ES-I3 (cell line): Measurements from ENCODE around the gene KDM2B.

Source experiments
- H3K36me3 ChIP-seq: 2 replicates; pipeline ENCODE4 v1.6.1; 2013; ENCODE audit warnings: mild to moderate bottlenecking, low read length, control low read depth, moderate library complexity; ENCODE audit not compliant: insufficient read depth
- H3K4me1 ChIP-seq: 2 replicates; pipeline ENCODE4 v1.6.1; 2013; ENCODE audit warnings: mild to moderate bottlenecking, control low read depth, low read length; ENCODE audit not compliant: insufficient read depth
- H3K9ac ChIP-seq: 2 replicates; pipeline ENCODE4 v1.6.1; 2013; ENCODE audit warnings: low read depth, mild to moderate bottlenecking, low read length, moderate library complexity
- H3K9me3 ChIP-seq: 2 replicates; pipeline ENCODE4 v1.6.1; 2013; ENCODE audit warnings: mild to moderate bottlenecking, low read length, moderate library complexity; ENCODE audit not compliant: control insufficient read depth, insufficient read depth

Gene KDM2B

DNA sequence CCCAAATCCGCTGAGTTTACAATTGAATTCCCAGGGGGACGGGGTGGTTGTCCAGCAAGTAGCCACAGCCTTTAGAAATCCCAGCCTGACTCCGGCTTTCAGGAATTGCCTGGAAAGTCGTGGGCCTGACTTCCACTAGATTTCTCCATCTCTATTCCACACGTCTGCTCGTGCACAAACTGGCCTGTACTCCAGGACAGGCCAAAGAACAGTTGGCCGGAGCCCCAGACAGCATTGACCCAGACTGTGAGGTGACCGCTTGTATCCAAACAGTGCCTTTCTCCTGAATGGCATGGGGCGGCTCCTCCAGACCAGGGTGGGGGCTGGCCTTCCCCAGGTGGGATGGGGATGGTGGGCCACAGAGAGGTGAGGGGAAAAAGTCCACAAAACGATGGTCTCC lies 62.2 kb downstream of the KDM2B start:
- H3K36me3 ChIP-seq: 0 out of 2 replicates have a peak, but pooled peaks cover 8% of the 10 kb centered on the region
- peaks cover 6% of the 10 kb centered on the region; the same call in 1 of the 2 replicates for H3K4me1 ChIP-seq
- no peak overlapping the region for H3K9ac ChIP-seq
- H3K9me3 ChIP-seq: no peaks in the 10 kb centered on the region

DNA sequence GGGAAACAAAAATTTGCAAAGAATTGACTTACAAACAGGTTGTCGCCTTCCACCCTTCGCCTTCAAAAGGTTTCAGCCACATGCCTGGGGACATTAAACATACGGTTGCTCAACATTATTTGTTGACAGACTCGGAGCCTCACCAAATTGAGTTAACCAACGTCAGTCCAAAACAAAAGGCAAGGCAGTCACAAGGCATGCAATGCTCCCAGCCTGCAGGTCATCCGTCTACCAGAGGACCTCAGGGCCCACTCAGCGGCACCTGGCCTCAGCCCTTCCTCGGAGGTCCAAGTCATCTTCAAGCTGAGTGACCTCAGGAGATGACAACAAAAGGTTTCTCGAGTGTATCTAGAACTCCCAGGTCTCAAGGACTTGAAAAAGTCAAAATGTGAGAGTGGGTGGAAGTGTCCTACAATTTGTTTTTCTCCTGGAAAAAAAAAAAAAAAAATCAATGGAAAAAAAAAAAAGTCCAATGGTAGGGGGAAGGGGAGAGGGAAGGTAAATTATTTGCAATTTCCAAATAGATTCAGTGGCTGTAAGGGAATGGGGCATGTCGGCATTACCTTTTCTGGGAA lies 64.3 kb downstream of the KDM2B start:
- H3K9ac ChIP-seq: no peak overlapping the region
- H3K4me1 ChIP-seq: peaks cover 6% of the 10 kb centered on the region; the same call in 1 of the 2 replicates
- H3K9me3 ChIP-seq: no peaks in the 10 kb centered on the region
- H3K36me3 ChIP-seq: peaks cover 15% of the 10 kb centered on the region

DNA sequence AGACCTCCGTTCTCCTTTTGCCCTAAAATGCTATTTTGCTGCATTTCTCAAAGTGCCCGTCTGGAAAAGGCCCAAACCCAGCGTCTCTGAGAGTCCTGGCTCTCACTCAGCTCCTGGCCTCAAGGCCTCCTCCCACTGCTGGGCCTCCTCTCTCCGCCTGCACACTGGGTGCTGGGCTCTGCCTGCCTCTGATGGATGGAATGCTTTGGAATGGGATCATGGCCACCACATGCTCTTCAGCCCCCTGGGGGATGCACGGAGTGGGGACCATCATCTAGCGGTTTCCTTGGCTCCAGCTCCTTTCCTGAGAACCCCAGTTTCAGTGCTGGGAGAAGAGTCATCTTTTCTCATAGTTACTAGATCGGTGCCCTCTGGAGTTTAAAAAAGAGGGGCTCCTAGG lies 65.2 kb downstream of the KDM2B start:
- no peak overlapping the region for H3K9ac ChIP-seq
- no peaks in the 10 kb centered on the region for H3K9me3 ChIP-seq
- H3K36me3 ChIP-seq: peaks cover 15% of the 10 kb centered on the region
- H3K4me1 ChIP-seq: 0 out of 2 replicates have a peak, but pooled peaks cover 4% of the 10 kb centered on the region

DNA sequence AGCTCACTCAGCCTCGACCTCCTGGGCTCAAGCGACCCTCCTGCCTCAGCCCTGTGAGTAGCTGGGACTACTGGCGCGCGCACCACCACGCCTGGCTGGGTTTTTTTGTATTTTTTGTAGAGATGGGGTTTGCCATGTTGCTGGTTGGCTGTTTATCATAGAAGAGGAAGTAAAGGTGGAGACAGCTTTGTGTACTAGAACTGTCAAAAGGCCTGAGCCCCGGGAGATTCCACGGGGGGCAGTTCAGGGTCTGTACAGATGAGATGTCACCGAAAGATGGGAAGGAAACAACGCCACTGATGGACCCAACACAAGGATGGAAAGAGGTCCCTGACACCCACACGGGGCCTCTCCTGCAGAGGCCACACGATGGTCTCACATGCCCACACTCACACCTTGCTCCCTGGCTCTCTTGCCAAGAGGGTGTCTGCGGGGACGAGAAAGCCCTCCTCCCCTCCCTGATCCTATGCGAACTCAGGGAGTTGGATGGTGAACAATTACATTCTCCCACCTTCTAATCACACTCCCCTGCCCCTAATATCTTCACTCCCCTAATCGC lies 66.6 kb downstream of the KDM2B start:
- Histone ChIP-seq H3K9ac (no peak overlapping the region), H3K4me1 (0 out of 2 replicates have a peak, but pooled peaks cover 4% of the 10 kb centered on the region), H3K36me3 (peaks cover 12% of the 10 kb centered on the region)

DNA sequence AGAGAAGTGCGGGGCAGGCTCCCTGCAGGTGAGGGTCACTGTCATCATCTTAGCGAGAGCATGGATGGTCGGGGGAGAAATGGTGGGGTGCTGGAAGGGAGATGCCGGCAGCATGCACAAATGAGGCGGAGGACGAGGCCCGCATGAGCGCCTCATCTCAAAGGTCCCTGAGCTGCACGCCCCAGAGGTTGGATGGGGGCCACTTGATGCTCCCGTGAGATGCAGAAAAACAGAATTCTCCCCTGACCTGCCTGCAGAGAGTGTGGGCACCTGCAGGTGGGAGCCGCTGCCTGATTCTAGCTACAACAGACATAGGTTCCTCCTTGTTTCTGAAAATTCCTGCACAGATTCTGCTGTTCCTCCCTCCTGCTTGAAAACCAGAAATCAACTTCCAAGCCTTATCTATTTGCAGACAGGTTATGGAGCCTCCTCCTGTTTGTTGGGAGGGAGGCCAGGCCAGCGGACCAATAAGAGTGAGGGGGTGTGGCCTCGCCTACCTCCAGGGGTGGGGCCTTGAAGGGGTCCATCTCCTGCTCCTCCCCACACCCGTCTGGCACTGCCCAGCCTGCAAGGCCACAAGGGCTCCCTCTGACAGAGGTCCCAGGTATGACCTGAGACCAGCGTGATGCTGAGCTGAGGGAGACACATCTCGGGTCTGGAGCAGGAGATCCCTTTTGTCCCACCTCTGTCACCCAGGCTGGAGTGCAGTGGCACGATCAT lies 67.2 kb downstream of the KDM2B start:
- H3K9ac ChIP-seq: no peak overlapping the region
- H3K9me3 ChIP-seq: no peaks in the 10 kb centered on the region
- H3K4me1 ChIP-seq: 0 out of 2 replicates have a peak, but pooled peaks cover 4% of the 10 kb centered on the region
- peaks cover 13% of the 10 kb centered on the region for H3K36me3 ChIP-seq

More for the DNA sequence above, 66.6 kb downstream of the KDM2B start:
- no peaks in the 10 kb centered on the region for H3K9me3 ChIP-seq

DNA sequence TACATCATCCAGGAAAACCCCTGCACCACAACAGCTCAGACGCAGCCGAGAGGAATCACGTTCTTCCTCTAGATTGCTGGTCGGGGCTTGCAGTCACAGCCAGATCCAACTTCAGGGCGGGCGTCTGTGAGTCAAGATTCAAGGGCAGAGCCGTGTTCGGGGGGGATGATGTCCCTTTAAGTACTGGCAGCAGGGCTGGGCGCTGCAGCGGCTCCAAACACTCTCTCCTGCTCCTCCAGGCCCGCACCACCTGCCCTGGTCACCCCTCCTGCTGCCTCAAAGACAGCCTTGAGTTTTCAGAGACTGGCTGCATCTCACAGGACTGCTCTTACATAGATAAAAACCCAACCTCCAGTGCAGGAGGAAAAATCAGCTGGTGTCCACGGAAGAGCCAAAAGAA lies 68.3 kb downstream of the KDM2B start:
- Histone ChIP-seq H3K4me1 (0 out of 2 replicates have a peak, but pooled peaks cover 4% of the 10 kb centered on the region), H3K36me3 (peaks cover 20% of the 10 kb centered on the region), H3K9ac (no peak overlapping the region), H3K9me3 (no peaks in the 10 kb centered on the region)

DNA sequence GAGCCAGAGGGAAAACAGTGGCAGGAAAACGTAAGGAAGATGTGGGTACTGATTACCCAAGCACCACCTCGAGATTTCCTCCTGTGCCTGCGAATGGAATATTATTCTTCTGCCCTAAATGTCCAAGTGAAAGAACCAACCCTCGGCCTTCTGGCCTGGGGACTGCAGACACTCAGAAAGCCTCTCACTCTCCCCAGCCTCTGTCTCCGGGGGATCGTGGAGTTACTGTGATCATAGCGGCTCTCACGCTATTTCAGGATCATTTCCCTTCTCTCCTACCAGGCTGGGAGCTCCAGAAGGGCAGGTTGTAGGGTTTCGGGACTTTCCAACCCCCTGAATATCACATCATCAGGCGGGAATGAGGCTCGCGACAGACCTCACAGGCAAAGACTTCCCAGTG lies 68.9 kb downstream of the KDM2B start:
- Histone ChIP-seq H3K9ac (no peak overlapping the region), H3K36me3 (peaks cover 20% of the 10 kb centered on the region), H3K9me3 (no peaks in the 10 kb centered on the region), H3K4me1 (0 out of 2 replicates have a peak, but pooled peaks cover 4% of the 10 kb centered on the region)

DNA sequence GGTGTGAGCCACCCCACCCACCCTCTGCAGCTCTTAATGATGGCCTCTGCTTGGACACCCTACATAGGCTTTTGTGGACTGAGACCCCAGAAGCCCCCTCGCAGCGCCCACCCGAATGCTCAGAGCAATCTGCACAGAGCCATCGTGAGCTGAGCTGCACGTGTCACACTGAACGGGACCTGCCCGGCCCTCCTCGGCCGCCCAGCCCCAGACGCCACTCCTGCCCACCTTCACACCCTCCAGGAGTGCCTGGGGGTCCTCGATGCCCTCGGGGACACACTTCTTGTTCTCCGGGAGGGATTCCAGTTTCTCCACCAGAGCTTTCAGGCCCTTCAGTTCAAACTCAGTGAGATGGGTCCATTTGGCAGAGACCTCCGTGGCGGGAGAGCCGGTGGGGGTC lies 71.5 kb downstream of the KDM2B start:
- Histone ChIP-seq H3K9me3 (no peaks in the 10 kb centered on the region), H3K9ac (no peak overlapping the region), H3K36me3 (peaks cover 20% of the 10 kb centered on the region), H3K4me1 (0 out of 2 replicates have a peak, but pooled peaks cover 2% of the 10 kb centered on the region)

DNA sequence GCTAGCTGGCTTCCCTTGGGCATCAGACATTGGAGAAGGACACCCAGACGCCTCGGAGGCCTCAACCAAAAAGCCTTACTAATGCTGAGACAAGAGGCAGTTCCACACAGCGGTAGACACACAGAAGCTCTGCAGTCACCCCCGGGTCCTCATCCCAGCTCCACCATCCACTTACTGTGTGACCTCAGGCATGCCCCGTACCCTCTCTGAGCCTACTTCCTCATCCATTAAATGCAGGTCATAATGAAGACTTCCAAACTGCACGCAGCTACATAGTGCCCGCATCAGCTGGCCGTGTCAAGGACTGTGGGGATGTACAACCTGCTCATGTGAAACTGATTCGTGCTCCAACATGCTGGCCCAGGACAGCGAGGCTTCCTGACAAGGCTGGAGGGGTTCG lies 72.3 kb downstream of the KDM2B start:
- H3K9ac ChIP-seq: no peak overlapping the region
- no peaks in the 10 kb centered on the region for H3K9me3 ChIP-seq
- H3K4me1 ChIP-seq: no peaks in the 10 kb centered on the region
- peaks cover 27% of the 10 kb centered on the region for H3K36me3 ChIP-seq

DNA sequence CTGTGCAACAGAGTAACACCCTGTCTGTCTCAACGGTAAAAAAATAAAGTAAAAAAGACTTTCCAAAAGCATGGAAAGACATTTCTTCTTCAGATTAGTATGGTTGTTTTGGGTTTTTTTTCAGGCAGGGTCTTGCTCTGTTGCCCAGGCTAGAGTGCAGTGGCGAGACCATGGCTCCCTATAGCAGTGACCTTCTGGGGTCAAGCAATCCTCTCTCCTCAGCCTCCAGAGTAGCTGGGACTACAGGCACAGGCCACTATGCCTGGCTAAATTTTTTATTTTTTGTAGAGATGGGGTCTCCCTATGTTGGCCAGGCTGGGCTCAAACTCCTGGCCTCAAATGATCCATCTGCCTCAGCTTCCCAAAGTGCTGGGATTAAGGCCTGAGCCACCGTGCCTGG lies 72.8 kb downstream of the KDM2B start:
- no peaks in the 10 kb centered on the region for H3K9me3 ChIP-seq
- no peak overlapping the region for H3K9ac ChIP-seq
- peaks cover 27% of the 10 kb centered on the region for H3K36me3 ChIP-seq
- no peaks in the 10 kb centered on the region for H3K4me1 ChIP-seq

DNA sequence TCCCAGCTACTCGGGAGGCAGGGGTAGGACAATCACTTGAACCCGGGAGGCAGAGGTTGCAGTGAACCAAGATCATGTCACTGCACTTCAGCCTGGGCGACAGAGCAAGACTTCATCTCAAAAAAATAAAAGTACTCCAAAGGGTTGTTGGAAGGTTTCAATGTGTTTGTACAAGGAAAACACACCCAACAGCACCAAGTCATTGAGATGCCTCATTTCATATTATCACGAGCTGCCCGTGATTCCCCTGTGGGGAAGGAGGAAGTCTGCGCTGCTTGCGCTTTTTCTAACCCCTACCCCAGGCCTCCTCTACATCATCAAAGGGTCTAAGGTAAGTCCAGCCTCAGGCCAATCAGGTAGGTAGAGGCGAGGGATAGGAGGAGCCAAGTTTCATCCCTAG lies 73.6 kb downstream of the KDM2B start:
- no peaks in the 10 kb centered on the region for H3K9me3 ChIP-seq
- H3K4me1 ChIP-seq: no peaks in the 10 kb centered on the region
- H3K9ac ChIP-seq: no peak overlapping the region
- H3K36me3 ChIP-seq: peaks cover 24% of the 10 kb centered on the region

DNA sequence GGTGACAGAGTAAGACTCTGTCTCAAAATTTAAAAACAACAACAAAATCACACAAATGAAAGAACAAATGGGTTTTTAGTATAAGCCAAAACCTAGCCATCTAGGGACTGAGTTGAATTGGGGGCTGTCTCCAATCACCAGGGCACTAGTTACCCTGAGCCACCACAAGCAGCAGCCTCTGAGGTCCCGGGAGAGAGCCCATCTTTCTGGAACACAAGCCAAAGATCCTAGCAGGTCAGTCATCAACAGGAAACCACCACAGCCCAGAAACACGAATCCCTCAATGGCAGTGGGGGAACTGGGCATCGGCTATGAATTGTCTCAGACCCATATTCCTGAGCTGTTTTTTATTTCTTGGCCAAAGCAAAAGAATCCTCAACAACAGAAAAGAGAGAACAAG lies 75.3 kb downstream of the KDM2B start:
- H3K36me3 ChIP-seq: peaks cover 20% of the 10 kb centered on the region
- no peaks in the 10 kb centered on the region for H3K9me3 ChIP-seq
- H3K4me1 ChIP-seq: no peaks in the 10 kb centered on the region
- no peak overlapping the region for H3K9ac ChIP-seq

DNA sequence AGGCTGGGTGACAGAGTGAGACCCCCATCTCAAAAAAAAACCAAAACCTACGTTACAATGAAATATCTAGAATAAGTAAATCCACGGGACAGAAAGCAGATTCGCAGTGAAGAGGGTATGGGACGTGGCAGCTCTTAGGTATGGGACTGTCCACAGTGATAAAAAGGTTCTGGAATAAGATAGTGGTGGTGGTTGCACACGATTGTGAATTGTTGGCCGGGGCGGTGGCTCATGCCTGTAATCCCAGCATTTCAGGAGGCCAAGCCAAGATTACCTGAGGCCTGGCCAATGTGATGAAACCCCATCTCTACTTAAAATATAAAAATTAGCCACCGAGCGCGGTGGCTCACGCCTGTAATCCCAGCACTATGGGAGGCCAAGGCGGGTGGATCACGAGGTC lies 76.3 kb downstream of the KDM2B start:
- Histone ChIP-seq H3K9ac (no peak overlapping the region), H3K36me3 (peaks cover 20% of the 10 kb centered on the region), H3K9me3 (no peaks in the 10 kb centered on the region), H3K4me1 (no peaks in the 10 kb centered on the region)

DNA sequence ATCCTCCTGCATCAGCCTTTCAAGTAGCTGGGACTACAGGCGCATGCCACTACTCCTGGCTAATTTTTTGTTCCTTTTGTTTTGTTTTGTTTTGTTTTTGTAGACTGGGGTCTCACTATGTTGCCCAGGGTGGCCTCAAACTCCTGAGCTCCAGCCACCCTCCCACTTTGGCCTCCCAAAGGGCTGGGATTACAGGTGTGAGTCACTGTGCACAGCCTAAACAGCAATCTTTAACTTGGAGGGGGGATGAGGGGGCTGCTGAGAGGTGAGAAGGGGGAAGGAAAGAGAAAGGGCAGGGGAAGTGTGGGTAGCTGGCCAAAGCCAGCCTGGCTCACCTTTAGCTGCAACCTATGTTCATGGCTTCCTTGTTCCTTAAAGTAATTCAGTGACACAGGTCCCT lies 77.4 kb downstream of the KDM2B start:
- Histone ChIP-seq H3K36me3 (peaks cover 12% of the 10 kb centered on the region), H3K4me1 (no peaks in the 10 kb centered on the region), H3K9me3 (no peaks in the 10 kb centered on the region), H3K9ac (no peak overlapping the region)

DNA sequence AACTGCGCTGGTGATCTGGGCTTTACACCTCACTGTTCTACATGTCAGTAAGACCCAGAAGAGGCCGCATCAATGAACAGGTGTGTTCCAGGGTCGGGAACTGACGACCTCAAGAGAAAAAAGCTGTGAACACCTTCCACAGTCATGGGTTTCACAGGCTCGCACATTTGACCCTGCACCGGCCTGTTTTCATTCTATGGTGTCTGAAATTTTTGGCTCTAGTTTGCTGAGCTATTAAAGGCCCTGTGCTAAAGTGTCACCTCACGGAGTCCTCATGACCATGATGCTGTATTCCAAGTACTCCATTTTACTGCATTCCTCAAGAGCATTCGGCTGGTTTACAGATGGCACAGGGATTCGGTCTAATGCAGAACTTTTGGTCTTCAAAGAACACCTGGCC lies 78.9 kb downstream of the KDM2B start:
- no peaks in the 10 kb centered on the region for H3K4me1 ChIP-seq
- H3K9ac ChIP-seq: no peak overlapping the region
- H3K36me3 ChIP-seq: peaks cover 7% of the 10 kb centered on the region
- no peaks in the 10 kb centered on the region for H3K9me3 ChIP-seq
